HL-60 (cell line): ENCODE measurements around the gene EIF4ENIF1.

Experiments
- DNase-seq, 2 experiments: peaks; one replicate each; pipeline ENCODE4 v3.0.0-alpha.2; 2010 to 2020; ENCODE audit warnings: low read depth in 1 of 2, low spot score in 1 of 2
- H3K27ac ChIP-seq: fragments of 250-450 bp; sonication (Bioruptor Pico); replicated peaks from 2 replicates; pipeline ENCODE4 v1.5.1; 2020; ENCODE audit warnings: mild to moderate bottlenecking, moderate library complexity
- H3K27me3 ChIP-seq: fragments of 250-450 bp; sonication (Bioruptor Pico); 2 replicates; pipeline ENCODE4 v1.5.1; 2021; ENCODE audit warnings: mild to moderate bottlenecking, moderate library complexity; ENCODE audit not compliant: insufficient read depth, poor library complexity, severe bottlenecking
- H3K4me3 ChIP-seq: replicated peaks from 2 replicates; pipeline ENCODE4 v1.5.1; 2011; ENCODE audit warnings: mild to moderate bottlenecking, control low read depth, low read length; ENCODE audit not compliant: insufficient read depth
- GABPA ChIP-seq: IDR thresholded peaks from 2 replicates; pipeline ENCODE4 v1.6.1; 2012; ENCODE audit warnings: low read depth
- POLR2AphosphoS5 ChIP-seq: IDR thresholded peaks from 2 replicates; pipeline ENCODE4 v1.6.1; 2012; ENCODE audit warnings: low read depth
- SPI1 ChIP-seq: IDR thresholded peaks from 2 replicates; pipeline ENCODE4 v1.6.1; 2012; ENCODE audit warnings: low read depth, mild to moderate bottlenecking, borderline replicate concordance
- TF ChIP-seq, protein P1 (sequence below): IDR thresholded peaks from one replicate; pipeline ENCODE4 v1.5.1; 2011; ENCODE audit warnings: low read length, control low read depth, inconsistent platforms; ENCODE audit not compliant: insufficient read depth
- TF ChIP-seq, protein P2 (sequence below): IDR thresholded peaks from 2 replicates; pipeline ENCODE4 v1.6.1; 2012; ENCODE audit warnings: low read depth; ENCODE audit not compliant: insufficient replicate concordance

The EIF4ENIF1 gene

DNA sequence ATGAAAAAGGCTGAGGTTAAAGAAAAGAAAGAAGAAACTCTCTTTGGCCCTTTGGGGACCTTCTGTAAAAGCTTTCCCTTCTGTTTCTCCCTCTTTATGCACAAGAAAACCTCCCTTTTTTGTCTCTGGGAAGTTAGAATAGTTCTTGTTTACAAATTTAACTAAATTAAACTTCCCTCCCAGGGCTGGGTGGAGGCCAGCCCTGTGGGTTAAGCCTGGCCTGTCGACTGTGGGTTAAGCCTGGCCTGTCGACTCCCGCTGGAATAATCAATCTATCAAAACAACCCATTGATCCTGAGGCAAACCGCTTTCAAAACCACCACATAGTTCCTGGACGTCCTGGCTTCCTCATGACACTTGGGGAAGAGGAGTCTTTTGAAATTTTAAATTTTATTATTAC lies 91.4 kb downstream of the EIF4ENIF1 start:
- peak overlapping the region; percentile 91 for H3K27ac ChIP-seq
- no peaks in the 10 kb centered on the region for H3K27me3 ChIP-seq
- H3K4me3 ChIP-seq = no peak overlapping the region
- DNase-seq = peak in 1 of 2 experiments; percentile 5
- no peak for TF ChIP-seq GABPA
- TF ChIP-seq SPI1 = no peak
- TF ChIP-seq, protein P1, sequence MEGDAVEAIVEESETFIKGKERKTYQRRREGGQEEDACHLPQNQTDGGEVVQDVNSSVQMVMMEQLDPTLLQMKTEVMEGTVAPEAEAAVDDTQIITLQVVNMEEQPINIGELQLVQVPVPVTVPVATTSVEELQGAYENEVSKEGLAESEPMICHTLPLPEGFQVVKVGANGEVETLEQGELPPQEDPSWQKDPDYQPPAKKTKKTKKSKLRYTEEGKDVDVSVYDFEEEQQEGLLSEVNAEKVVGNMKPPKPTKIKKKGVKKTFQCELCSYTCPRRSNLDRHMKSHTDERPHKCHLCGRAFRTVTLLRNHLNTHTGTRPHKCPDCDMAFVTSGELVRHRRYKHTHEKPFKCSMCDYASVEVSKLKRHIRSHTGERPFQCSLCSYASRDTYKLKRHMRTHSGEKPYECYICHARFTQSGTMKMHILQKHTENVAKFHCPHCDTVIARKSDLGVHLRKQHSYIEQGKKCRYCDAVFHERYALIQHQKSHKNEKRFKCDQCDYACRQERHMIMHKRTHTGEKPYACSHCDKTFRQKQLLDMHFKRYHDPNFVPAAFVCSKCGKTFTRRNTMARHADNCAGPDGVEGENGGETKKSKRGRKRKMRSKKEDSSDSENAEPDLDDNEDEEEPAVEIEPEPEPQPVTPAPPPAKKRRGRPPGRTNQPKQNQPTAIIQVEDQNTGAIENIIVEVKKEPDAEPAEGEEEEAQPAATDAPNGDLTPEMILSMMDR = no peak

DNA sequence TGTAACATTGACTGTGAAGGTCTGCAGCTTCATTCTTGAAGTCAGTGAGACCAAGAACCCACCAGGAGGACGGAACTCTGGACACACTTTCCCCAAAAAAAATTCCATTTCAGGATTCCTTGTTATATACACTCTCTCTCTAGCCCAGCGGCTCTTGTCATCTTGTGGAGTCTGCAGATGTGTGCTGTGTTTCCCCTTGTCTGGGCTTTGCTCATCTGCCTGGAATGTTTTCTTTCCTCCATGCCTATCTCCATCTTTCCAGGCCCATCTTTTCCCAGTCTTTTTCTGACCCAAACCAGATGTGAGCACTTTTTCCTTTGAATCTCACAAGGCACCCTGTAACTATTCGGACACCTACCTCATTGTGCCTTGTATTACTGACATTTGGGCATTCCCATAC lies 95.3 kb downstream of the EIF4ENIF1 start:
- H3K27ac ChIP-seq = no peak overlapping the region

DNA sequence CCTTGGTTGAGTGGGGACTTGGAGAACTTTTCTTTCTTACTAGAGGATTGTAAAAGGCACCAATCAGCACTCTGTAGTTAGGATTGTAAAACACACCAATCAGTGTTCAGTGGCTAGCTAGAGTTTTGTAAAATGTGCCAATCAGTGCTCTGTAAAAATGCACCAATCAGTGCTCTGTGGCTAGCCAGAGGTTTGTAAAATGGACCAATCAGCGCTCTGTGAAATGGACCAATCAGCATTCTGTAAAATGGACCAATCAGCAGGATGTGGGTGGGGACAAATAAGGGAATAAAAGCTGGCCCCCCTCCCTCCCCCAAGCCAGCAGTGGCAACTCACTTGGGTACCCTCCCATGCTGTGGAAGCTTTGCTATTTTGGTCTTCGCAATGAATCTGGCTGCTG lies 95.7 kb downstream of the EIF4ENIF1 start:
- Histone ChIP-seq H3K27ac (no peak overlapping the region), H3K4me3 (no peak overlapping the region), H3K27me3 (no peaks in the 10 kb centered on the region)
- DNase-seq = no peak
- no peak for TF ChIP-seq GABPA
- TF ChIP-seq, protein P1 = no peak
- no peak for TF ChIP-seq SPI1
- TF ChIP-seq, protein P2, sequence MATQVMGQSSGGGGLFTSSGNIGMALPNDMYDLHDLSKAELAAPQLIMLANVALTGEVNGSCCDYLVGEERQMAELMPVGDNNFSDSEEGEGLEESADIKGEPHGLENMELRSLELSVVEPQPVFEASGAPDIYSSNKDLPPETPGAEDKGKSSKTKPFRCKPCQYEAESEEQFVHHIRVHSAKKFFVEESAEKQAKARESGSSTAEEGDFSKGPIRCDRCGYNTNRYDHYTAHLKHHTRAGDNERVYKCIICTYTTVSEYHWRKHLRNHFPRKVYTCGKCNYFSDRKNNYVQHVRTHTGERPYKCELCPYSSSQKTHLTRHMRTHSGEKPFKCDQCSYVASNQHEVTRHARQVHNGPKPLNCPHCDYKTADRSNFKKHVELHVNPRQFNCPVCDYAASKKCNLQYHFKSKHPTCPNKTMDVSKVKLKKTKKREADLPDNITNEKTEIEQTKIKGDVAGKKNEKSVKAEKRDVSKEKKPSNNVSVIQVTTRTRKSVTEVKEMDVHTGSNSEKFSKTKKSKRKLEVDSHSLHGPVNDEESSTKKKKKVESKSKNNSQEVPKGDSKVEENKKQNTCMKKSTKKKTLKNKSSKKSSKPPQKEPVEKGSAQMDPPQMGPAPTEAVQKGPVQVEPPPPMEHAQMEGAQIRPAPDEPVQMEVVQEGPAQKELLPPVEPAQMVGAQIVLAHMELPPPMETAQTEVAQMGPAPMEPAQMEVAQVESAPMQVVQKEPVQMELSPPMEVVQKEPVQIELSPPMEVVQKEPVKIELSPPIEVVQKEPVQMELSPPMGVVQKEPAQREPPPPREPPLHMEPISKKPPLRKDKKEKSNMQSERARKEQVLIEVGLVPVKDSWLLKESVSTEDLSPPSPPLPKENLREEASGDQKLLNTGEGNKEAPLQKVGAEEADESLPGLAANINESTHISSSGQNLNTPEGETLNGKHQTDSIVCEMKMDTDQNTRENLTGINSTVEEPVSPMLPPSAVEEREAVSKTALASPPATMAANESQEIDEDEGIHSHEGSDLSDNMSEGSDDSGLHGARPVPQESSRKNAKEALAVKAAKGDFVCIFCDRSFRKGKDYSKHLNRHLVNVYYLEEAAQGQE = no peak
- no peak for TF ChIP-seq POLR2AphosphoS5

More for the DNA sequence above, 95.3 kb downstream of the EIF4ENIF1 start:
- Histone ChIP-seq H3K4me3 (no peak overlapping the region), H3K27me3 (no peaks in the 10 kb centered on the region)
- TF ChIP-seq POLR2AphosphoS5 = no peak
- TF ChIP-seq SPI1 = no peak
- TF ChIP-seq, protein P2 = no peak
- no peak for TF ChIP-seq GABPA
- TF ChIP-seq, protein P1 = no peak
- DNase-seq = no peak
